MCF 10A (cell line): ENCODE measurements around the gene PXT1. TPM values are rescaled to one million over a fixed set of nuclear protein-coding genes. Genes with fewer than 3 reads are reported as not detected.

Experiments used
- BruUV-seq: library from RNA; stranded (reverse); fragments of 400-500 nt; replicated peaks from 2 replicates; lab custom pipeline; 2021; lab: Mats Ljungman, UMichigan
- CTCF ChIA-PET: fragments of 300-600 bp; sonication (Branson Sonifier 250); formaldehyde crosslinking; extraction: SDS; loops from one replicate; lab custom pipeline; 2021; ENCODE audit warnings: antibody characterized with exemption, inconsistent platforms; lab: Yijun Ruan, JAX
- POLR2A ChIA-PET: fragments of 300-600, 350-650 bp; sonication (Branson Sonifier 250); formaldehyde crosslinking; extraction: SDS; loops from one replicate; lab custom pipeline; 2020; ENCODE audit warnings: antibody characterized with exemption, inconsistent platforms; lab: Yijun Ruan, JAX
- DNase-seq: peaks from one replicate; pipeline ENCODE4 v3.0.0-alpha.2; 2018; ENCODE audit not compliant: unreplicated experiment
- H3K27ac Mint-ChIP-seq: one replicate; pipeline ENCODE4 v1.8.0; 2022; ENCODE audit warnings: mild to moderate bottlenecking, low read depth, mixed read lengths; ENCODE audit not compliant: unreplicated experiment
- H3K27me3 Mint-ChIP-seq: one replicate; pipeline ENCODE4 v1.8.0; 2022; ENCODE audit warnings: mixed read lengths; ENCODE audit not compliant: insufficient read depth, unreplicated experiment
- H3K36me3 Mint-ChIP-seq: one replicate; pipeline ENCODE4 v1.8.0; 2022; ENCODE audit warnings: mild to moderate bottlenecking, moderate library complexity, mixed read lengths; ENCODE audit not compliant: insufficient read depth, unreplicated experiment
- H3K4me1 Mint-ChIP-seq: one replicate; pipeline ENCODE4 v1.8.0; 2022; ENCODE audit warnings: mixed read lengths; ENCODE audit not compliant: insufficient read depth, unreplicated experiment
- H3K4me3 Mint-ChIP-seq: one replicate; pipeline ENCODE4 v1.8.0; 2022; ENCODE audit warnings: mild to moderate bottlenecking, moderate library complexity, mixed read lengths; ENCODE audit not compliant: unreplicated experiment
- H3K9me3 Mint-ChIP-seq: one replicate; pipeline ENCODE4 v1.8.0; 2022; ENCODE audit warnings: mixed read lengths; ENCODE audit not compliant: unreplicated experiment
- intact Hi-C: fragments of 100-400 bp; cut with micrococcal nuclease; formaldehyde crosslinking; loops from 2 replicates; pipeline ENCODE4 v1.14.1; 2022
- total RNA-seq: library from RNA; stranded (reverse); gene quantifications from 2 replicates; pipeline ENCODE4 v1.2.3, GENCODE V29; 2022
- TF ChIP-seq, protein P1 (sequence below): fragments of 200-600 bp; IDR thresholded peaks from one replicate; pipeline ENCODE4 v1.8.0; 2022; ENCODE audit warnings: antibody characterized with exemption, mild to moderate bottlenecking; ENCODE audit not compliant: unreplicated experiment

The PXT1 gene
- total RNA-seq, 1 experiment from 2014 or later: not detected

DNA sequence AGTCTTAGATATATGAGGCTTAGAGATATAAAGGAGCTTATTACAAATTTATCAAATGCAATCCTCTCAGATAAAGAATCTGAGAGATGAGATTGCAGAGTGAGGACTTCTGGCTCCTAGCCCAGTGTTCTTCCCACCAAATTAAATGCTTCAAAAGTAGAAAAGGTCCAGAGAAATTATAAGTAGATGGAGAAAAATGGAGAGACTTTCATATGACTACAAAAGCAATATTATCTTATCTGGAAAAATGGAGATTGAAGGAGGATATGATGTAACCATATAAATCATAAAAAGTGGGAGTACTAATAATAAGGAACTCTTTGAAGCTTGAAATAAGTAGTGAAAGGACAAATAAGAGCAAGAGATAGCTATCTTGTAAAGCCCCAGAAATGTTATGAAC, 3.0 kb upstream of the PXT1 start:
- ChIA-PET CTCF (interaction anchor here (0.6 to 1.2 kb wide), 4 partner anchors 59 to 130 kb away, joined by 3 to 5 read pairs (median 4); no protein-coding TSS in a partner anchor), POLR2A (interaction anchor here (0.5 to 3.0 kb wide), 5 partner anchors 10 to 134 kb away, joined by 3 to 36 read pairs (median 4); no protein-coding TSS in a partner anchor)
- Mint-ChIP-seq H3K27me3 (no peaks in the 10 kb centered on the region), H3K27ac (no peak overlapping the region), H3K4me1 (peaks cover 27% of the 10 kb centered on the region), H3K4me3 (peak overlapping the region; percentile 87), H3K9me3 (no peaks in the 10 kb centered on the region), H3K36me3 (peaks cover 35% of the 10 kb centered on the region)
- TF ChIP-seq, protein P1, sequence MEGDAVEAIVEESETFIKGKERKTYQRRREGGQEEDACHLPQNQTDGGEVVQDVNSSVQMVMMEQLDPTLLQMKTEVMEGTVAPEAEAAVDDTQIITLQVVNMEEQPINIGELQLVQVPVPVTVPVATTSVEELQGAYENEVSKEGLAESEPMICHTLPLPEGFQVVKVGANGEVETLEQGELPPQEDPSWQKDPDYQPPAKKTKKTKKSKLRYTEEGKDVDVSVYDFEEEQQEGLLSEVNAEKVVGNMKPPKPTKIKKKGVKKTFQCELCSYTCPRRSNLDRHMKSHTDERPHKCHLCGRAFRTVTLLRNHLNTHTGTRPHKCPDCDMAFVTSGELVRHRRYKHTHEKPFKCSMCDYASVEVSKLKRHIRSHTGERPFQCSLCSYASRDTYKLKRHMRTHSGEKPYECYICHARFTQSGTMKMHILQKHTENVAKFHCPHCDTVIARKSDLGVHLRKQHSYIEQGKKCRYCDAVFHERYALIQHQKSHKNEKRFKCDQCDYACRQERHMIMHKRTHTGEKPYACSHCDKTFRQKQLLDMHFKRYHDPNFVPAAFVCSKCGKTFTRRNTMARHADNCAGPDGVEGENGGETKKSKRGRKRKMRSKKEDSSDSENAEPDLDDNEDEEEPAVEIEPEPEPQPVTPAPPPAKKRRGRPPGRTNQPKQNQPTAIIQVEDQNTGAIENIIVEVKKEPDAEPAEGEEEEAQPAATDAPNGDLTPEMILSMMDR: no peak
- BruUV-seq: no TSS peak
- DNase-seq: no peak
- intact Hi-C loops: no loop called here

DNA sequence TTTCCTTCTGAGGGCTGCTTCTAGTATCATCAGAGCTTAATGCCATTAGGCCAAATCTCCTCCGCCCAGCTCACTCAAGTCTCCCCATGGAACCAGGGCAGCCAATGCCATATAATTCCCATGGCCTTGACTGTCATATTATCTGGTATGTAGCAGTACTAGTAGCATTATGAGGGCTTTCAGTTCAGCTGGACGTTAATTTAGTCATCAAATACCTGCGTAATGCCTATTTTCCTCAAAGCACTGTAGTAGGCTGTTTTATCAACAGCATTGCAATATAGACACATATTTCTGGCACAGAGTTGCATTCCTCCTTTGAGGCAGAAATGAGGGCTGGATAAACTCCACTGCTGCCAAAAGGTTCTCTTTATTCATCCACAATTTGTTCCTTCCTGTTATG, 1.8 kb upstream of the PXT1 start:
- H3K36me3 Mint-ChIP-seq: peaks cover 29% of the 10 kb centered on the region
- intact Hi-C loops: loop anchor here (1.0 to 5.0 kb wide), 2 partner anchors 21 to 153 kb away; no protein-coding TSS in a partner anchor
- POLR2A ChIA-PET: interaction anchor here (1.0 to 4.1 kb wide), 9 partner anchors 19 to 234 kb away, joined by 4 to 68 read pairs (median 8); partner anchors contain the start of genes CDKN1A and SRSF3
- DNase-seq: peak; percentile 56
- no TSS peak for BruUV-seq
- no peaks in the 10 kb centered on the region for H3K9me3 Mint-ChIP-seq
- TF ChIP-seq, protein P1: no peak
- H3K27ac Mint-ChIP-seq: peak overlapping the region; percentile 88
- CTCF ChIA-PET: interaction anchor here (1.0 to 2.1 kb wide), 3 partner anchors 16 to 154 kb away, joined by 3 to 10 read pairs (median 9); no protein-coding TSS in a partner anchor
- H3K27me3 Mint-ChIP-seq: no peaks in the 10 kb centered on the region
- H3K4me3 Mint-ChIP-seq: peak overlapping the region; percentile 87
- peaks cover 27% of the 10 kb centered on the region for H3K4me1 Mint-ChIP-seq

DNA sequence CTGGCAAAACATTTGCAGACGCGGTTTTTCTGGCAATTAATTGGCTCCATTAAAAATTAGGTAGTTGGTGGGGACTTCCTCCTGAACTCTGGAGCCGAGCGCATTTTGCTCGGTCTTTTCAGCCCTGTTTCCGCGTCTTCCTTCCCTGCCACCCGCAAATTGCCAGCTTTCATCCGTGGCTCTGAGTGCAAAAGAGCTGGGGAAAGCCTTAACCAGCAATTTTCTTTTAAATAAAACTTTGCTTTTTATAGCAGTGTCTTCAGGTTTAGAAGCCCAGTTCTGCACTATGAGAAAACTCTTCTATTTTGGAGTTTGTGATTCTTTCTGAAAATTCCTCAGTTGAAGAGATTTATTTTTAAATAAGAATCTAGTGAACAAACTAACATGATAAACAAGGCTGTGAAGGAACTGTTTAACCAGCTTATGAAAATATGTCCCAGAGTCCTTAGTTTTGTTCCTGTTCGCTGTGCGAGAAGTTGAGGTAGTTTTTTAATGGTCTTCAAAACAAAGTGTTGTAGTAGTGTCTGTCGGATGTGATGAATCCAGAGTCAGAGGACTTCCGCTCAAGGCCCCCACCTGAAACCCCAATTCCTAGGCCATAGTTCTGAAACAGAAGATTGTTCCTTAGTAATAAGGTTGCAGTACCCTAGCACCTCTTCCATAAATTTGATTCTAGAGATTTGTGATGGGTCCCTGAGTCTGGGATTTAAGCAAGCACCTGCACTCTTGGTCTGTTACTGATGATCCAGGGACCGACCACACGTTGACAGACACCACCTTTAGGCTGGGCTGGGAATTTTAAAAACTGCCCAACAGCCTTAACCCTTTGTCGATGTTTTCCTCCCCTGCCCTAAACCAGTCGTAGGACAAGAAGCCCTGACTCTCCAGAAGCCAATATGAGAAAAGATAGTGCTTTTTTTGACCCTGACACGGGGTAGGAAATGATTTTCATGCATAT, 1.1 kb upstream of the PXT1 start:
- POLR2A ChIA-PET: interaction anchor here (0.7 to 4.1 kb wide), 26 partner anchors 10 to 416 kb away, joined by 3 to 68 read pairs (median 4); partner anchors contain the start of genes CDKN1A, MAPK14 and SRSF3
- H3K27ac Mint-ChIP-seq: peak overlapping the region; percentile 88
- DNase-seq: peak; percentile 55

More for the DNA sequence above, 1.1 kb upstream of the PXT1 start:
- Mint-ChIP-seq H3K27me3 (no peaks in the 10 kb centered on the region), H3K9me3 (no peaks in the 10 kb centered on the region), H3K36me3 (peaks cover 23% of the 10 kb centered on the region), H3K4me1 (peaks cover 27% of the 10 kb centered on the region), H3K4me3 (peak overlapping the region; percentile 87)
- BruUV-seq: TSS peak; percentile 51
- intact Hi-C loops: loop anchor here (1.0 to 5.0 kb wide), 2 partner anchors 20 to 154 kb away; no protein-coding TSS in a partner anchor
- TF ChIP-seq, protein P1: peak; percentile 8
- CTCF ChIA-PET: interaction anchor here (0.5 to 2.1 kb wide), 5 partner anchors 15 to 574 kb away, joined by 3 to 10 read pairs (median 7); no protein-coding TSS in a partner anchor
